ENCODE measurements around the gene ARL4D. TPM values are rescaled to one million over a fixed set of nuclear protein-coding genes. Genes with fewer than 3 reads are reported as not detected.

ARL4D gene
- total RNA-seq, 1 donor from 2014 or later = 3.3 TPM

DNA sequence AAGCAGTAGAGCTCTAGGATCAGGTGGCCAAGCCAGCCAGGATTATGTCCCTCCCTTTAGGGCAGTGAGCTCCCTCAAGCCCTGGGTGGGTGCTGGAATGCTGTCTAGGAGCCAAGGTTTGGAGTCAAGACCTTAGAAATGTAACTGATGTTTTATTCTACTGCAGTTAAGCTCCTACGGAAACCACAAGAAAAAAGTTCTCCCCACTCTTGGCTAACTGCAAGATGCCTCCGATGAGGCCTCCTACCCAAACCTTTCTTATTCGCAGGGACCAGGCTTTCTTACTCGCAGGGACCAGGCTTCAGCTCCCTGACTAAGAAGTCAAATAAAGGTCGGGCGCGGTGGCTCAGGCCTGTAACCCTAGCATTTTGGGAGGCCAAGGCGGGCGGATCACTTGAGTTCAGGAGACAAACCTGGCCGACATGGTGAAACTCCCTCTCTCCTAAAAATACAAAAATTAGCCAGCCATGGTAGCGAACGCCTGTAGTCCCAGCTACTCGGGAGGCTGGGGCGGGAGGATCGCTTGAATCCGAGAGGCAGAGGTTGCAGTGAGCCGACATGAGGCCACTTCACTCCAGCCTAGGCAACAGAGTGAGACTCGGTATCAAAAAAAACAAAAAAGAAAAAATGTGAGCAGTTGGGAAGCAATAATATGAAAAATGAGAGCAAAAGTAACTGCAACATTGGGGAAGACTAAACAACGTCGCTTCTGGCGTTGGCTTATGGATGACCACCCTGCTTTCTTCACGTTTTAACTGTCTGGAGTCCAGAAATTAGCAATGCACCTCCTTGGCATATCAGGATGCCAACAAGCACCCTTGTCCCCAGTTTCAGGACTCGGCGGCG, 31.7 kb upstream of the ARL4D start:
- Histone ChIP-seq H3K27me3 (no peaks in the 10 kb centered on the region), H3K4me1 (peaks cover 2 to 22% of the 10 kb centered on the region in 2 donors), H3K4me3 (peak overlapping the region; percentile 24 to 70), H3K36me3 (no peaks in the 10 kb centered on the region), H3K27ac (peak overlapping the region; percentile 100), H3K9me3 (no peaks in the 10 kb centered on the region)
- intact Hi-C loops (cut with DNase I) = loop anchor here (10.0 kb wide), 1 partner anchor 538 kb away; the partner anchor contains the start of gene MPP2
- TF ChIP-seq, protein P1, sequence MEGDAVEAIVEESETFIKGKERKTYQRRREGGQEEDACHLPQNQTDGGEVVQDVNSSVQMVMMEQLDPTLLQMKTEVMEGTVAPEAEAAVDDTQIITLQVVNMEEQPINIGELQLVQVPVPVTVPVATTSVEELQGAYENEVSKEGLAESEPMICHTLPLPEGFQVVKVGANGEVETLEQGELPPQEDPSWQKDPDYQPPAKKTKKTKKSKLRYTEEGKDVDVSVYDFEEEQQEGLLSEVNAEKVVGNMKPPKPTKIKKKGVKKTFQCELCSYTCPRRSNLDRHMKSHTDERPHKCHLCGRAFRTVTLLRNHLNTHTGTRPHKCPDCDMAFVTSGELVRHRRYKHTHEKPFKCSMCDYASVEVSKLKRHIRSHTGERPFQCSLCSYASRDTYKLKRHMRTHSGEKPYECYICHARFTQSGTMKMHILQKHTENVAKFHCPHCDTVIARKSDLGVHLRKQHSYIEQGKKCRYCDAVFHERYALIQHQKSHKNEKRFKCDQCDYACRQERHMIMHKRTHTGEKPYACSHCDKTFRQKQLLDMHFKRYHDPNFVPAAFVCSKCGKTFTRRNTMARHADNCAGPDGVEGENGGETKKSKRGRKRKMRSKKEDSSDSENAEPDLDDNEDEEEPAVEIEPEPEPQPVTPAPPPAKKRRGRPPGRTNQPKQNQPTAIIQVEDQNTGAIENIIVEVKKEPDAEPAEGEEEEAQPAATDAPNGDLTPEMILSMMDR (IDR thresholded peaks at IDR 0.05) = no peak
- DNase-seq (ENCODE audit: low spot score in 2 of 2) = peak in 1 of 2 donors; percentile 72

DNA sequence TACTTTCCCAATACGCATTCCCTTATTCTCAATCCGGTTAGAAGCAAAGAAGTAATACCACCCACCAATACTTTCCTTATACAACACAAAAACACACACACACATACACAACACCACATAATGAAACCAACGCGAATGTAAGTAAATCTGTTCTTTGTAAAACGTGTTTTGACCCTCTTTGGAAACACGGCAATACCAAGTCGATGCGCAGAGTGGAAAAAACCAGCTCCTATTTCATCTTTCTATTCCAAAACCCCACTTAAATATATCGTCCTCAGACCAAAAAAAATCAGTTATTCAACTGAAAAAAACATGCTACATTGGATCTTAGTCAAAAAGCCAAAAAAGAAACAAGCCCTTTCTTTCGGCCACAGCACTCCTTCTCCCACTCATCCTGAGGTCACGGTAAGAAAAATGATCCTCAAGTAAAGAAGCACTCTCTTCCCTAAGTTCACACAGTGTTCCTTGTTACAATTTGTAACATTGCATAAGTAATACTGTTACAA, 31.0 kb upstream of the ARL4D start:
- Histone ChIP-seq H3K4me3 (peak overlapping the region; percentile 62 to 70), H3K27me3 (no peaks in the 10 kb centered on the region), H3K27ac (peak overlapping the region; percentile 100), H3K9me3 (no peaks in the 10 kb centered on the region), H3K4me1 (peaks cover 2 to 18% of the 10 kb centered on the region in 2 donors), H3K36me3 (no peaks in the 10 kb centered on the region)
- TF ChIP-seq, protein P1 (IDR thresholded peaks at IDR 0.05) = no peak
- intact Hi-C loops (cut with DNase I) = loop anchor here (1.0 to 10.0 kb wide), 4 partner anchors 7 to 537 kb away; partner anchors contain the start of gene MPP2
- peak in 1 of 2 donors; percentile 66 for DNase-seq (ENCODE audit: low spot score in 2 of 2)

DNA sequence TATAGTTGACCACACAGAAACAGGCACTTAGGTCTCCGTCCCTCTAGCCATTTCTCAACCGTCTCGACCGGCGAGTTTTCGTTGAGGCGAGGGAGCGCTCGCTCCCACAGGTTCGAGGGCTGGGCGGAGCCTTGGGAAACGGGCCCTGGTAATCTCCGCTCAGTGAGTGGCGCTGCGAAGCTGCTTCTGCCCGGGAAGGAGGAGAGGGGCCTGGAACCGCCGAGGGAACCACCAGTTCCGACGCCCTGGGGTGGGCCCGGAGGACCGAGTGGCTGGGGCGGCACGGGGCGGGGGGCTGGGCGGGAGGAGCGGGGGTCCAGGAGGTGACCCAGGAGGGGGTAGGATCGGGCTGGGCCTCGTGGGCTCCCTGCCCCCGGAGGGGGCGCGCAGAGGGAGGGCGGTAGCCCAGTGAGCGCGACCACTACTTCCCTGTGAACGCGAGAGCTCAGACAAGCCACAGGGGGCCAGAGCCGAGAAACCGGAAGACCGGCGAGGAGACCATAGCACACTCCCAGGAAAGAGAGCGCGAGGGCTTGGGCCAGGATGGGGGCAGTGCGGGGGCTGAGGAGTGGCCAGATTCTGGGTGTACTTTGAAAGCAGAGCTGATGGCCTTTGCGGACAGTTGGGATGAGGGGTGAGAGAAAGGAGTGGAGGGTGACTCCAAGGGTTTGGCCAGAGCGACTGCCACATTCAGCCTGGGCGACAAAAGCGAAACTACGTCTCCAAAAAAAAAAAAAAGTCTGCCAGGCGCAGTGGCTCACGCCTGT, 29.9 kb upstream of the ARL4D start:
- intact Hi-C loops (cut with DNase I) = loop anchor here (1.0 to 10.0 kb wide), 5 partner anchors 9 to 536 kb away; partner anchors contain the start of genes DHX8 and MPP2
- Histone ChIP-seq H3K9me3 (no peaks in the 10 kb centered on the region), H3K27ac (peak overlapping the region; percentile 100), H3K36me3 (no peaks in the 10 kb centered on the region), H3K27me3 (no peaks in the 10 kb centered on the region), H3K4me1 (peaks cover 2 to 18% of the 10 kb centered on the region in 2 donors), H3K4me3 (peak overlapping the region; percentile 62 to 70)
- TF ChIP-seq, protein P1 (IDR thresholded peaks at IDR 0.05) = peak in 1 of 3 experiments; percentile 5
- peak in 1 of 2 donors; percentile 89 for DNase-seq (ENCODE audit: low spot score in 2 of 2)

DNA sequence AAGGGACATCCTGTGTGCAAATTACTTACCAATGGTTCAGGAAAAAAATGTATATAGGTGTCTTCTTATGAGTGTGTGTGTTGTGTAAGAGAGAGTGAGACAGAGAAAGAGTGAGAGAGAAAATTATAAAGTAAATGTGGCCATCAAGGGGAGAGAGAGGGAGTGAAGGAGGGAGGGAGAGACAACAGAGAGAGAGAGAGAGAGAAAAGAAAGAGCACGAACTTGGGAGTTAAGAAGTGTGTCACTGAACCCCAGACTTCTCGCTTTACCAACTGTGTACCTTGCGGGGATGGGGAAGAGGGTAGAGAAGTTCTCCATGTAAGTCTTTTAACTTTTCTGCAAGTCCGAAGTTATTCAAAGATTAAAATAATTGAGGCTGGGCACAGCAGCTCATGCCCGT, 28.8 kb upstream of the ARL4D start:
- intact Hi-C loops (cut with DNase I) = loop anchor here (1.0 to 10.0 kb wide), 3 partner anchors 55 to 535 kb away; partner anchors contain the start of genes DHX8 and MPP2
- H3K27ac ChIP-seq = peak overlapping the region; percentile 100
- DNase-seq (ENCODE audit: low spot score in 2 of 2) = no peak
- H3K9me3 ChIP-seq = no peaks in the 10 kb centered on the region
- no peak overlapping the region for H3K4me3 ChIP-seq
- TF ChIP-seq, protein P1 (IDR thresholded peaks at IDR 0.05) = no peak
- no peaks in the 10 kb centered on the region for H3K27me3 ChIP-seq
- no peaks in the 10 kb centered on the region for H3K36me3 ChIP-seq
- H3K4me1 ChIP-seq = peaks cover 2 to 18% of the 10 kb centered on the region in 2 donors

DNA sequence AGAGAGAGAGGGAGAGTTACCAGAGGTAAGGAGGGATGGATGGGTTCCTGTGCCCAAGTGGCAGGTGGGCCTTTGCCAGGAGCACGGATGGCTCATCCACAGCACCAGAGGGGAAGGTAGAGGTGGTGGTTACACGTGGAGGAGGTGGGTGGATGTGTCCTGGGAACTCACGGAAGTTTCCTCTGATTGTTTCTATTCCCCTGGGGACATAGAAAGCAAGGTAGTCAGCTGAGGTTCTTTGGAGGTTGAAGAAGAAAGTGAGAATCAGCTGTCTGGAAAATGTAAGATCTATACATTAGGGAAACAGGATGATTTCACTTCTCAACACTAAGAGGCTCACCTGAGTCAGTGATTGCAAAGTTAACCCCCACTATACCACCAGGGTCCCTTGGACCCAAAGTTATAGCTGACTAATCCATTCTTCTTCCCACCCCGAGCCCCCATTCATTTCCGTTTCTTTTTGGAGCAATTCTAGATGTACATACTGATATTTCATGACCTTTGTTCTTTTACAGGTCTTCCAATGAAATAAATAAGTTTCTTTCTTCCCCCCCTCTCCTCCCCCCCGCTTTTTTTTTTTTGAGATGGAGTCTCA, 27.5 kb upstream of the ARL4D start:
- H3K36me3 ChIP-seq = no peaks in the 10 kb centered on the region
- no peaks in the 10 kb centered on the region for H3K27me3 ChIP-seq
- TF ChIP-seq, protein P1 (IDR thresholded peaks at IDR 0.05) = no peak
- no peaks in the 10 kb centered on the region for H3K9me3 ChIP-seq
- no peak for DNase-seq (ENCODE audit: low spot score in 2 of 2)
- peaks cover 2 to 18% of the 10 kb centered on the region in 2 donors for H3K4me1 ChIP-seq
- H3K27ac ChIP-seq = no peak overlapping the region
- intact Hi-C loops (cut with DNase I) = no loop called here
- no peak overlapping the region for H3K4me3 ChIP-seq
